ENCODE measurements around the gene TCF23. TPM values are rescaled to one million over a fixed set of nuclear protein-coding genes. Genes with fewer than 3 reads are reported as not detected.

Gene TCF23
- total and polyA plus RNA-seq, 2 of the 4 experiments (the other 2 are of a cell fraction) = not detected

DNA sequence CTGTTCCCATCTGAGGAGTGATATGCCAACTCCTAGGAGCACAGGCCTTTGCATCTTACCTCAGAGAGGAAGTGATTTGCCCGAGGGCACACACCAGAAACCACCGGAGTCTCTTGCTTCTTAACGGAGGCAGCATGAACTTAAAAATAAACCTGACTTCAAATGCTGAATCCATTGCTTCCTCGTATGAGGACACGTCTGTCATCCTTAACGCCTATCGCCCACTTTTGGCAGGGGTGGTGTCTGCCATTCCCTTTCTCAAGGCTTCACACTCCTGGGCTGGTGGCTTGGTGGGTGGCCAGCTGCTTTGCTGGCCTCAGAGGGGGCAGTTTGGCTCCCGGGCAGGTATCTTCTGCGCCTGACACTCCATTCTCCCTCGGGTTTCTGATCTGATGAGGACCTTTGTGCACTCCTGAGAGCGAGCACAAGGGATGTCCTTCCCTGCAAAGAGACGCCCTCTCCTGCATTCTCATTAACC, 13.3 kb upstream of the TCF23 start:
- no peak overlapping the region for H3K4me2 ChIP-seq (ENCODE audit: low read depth, low read length)
- in situ Hi-C loops (cut with MboI; ENCODE audit: low sequenced_read_pairs) (no loop called here), intact Hi-C loops (cut with micrococcal nuclease) (loop anchor here (2.0 kb wide), 1 partner anchor 55 kb away; no protein-coding TSS in a partner anchor), dilution Hi-C loops (cut with HindIII; ENCODE audit: low sequenced_read_pairs, unreplicated experiment) (no loop called here)
- BruUV-seq (replicated peaks) = no TSS peak
- ChIA-PET CTCF (no interaction called here), POLR2A (ENCODE audit: unreplicated experiment) (no interaction called here)
- no peak overlapping the region for H2BK15ac ChIP-seq (ENCODE audit: low read depth, low read length)
- DNase-seq = no peak
- peak overlapping the region; percentile 97 for H2AK9ac ChIP-seq (replicated peaks; ENCODE audit: low read depth, low read length, poor library complexity)
- H2BK120ac ChIP-seq (ENCODE audit: low read depth, low read length) = no peak overlapping the region
- no peak overlapping the region for H3K27ac ChIP-seq (ENCODE audit: insufficient read depth, low read length)
- WGBS, 2 experiments (ENCODE audit: extremely low coverage in 2 of 2, insufficient read length in 1 of 2) = 91% methylated on average over 4 of the region's 12 CpGs; no CpG with 5 or more reads in 1 of the 2 experiments
- H3K4ac ChIP-seq (ENCODE audit: low read depth, low read length) = no peak overlapping the region
- no peak overlapping the region for H3K4me3 ChIP-seq (ENCODE audit: insufficient read depth, low read depth, low read length)
- no peak overlapping the region for H3K14ac ChIP-seq (replicated peaks; ENCODE audit: low read depth, low read length)
- H3K56ac ChIP-seq (ENCODE audit: extremely low read depth, insufficient read depth, low read length) = no peak overlapping the region
- peak overlapping the region; percentile 100 for H2AFZ ChIP-seq (replicated peaks; ENCODE audit: low read length, poor library complexity)
- peaks cover 14% of the 10 kb centered on the region for H3K9me1 ChIP-seq (ENCODE audit: insufficient read depth, low read length)
- peak overlapping the region; percentile 73 to 93; a peak in 3 of 4 replicates for H4K8ac ChIP-seq (ENCODE audit: low read depth in 2 of 2, low read length in 2 of 2)
- H3K4me1 ChIP-seq (ENCODE audit: control insufficient read depth, insufficient read depth, low read length) = peaks cover 9% of the 10 kb centered on the region
- no peak overlapping the region for H2BK5ac ChIP-seq (ENCODE audit: low read depth, low read length, poor library complexity, severe bottlenecking)
- peaks cover 12% of the 10 kb centered on the region for H4K20me1 ChIP-seq (ENCODE audit: insufficient read depth, low read length)
- TF ChIP-seq POLR2A (IDR thresholded peaks at IDR 0.05; ENCODE audit: low read depth, low read length) = no peak
- TF ChIP-seq FOS (IDR thresholded peaks at IDR 0.05; ENCODE audit: low read depth, low read length) = no peak
- no peak for TF ChIP-seq RCOR1 (IDR thresholded peaks at IDR 0.05; ENCODE audit: insufficient replicate concordance, low read length)
- no peak for TF ChIP-seq MAFK (IDR thresholded peaks at IDR 0.05; ENCODE audit: low read depth, low read length)
- TF ChIP-seq CEBPB (IDR thresholded peaks at IDR 0.05; ENCODE audit: low read depth, low read length) = no peak
- TF ChIP-seq MAZ (IDR thresholded peaks at IDR 0.05; ENCODE audit: borderline replicate concordance, low read depth, low read length) = no peak
- TF ChIP-seq RFX5 (IDR thresholded peaks at IDR 0.05; ENCODE audit: low read depth, low read length) = no peak
- no peaks in the 10 kb centered on the region for H3K9me3 ChIP-seq (ENCODE audit: control insufficient read depth, insufficient read depth, low read length)
- H2BK20ac ChIP-seq (ENCODE audit: low read depth, low read length) = no peak overlapping the region
- peak overlapping the region; percentile 68; the same call in 1 of the 2 replicates for H2AK5ac ChIP-seq (ENCODE audit: low read depth, low read length)
- H3K36me3 ChIP-seq (ENCODE audit: control insufficient read depth, insufficient read depth, low read length) = peaks cover 23% of the 10 kb centered on the region
- no peak overlapping the region for H3K9ac ChIP-seq (ENCODE audit: low read depth, low read length)
- no peak overlapping the region for H3K18ac ChIP-seq (ENCODE audit: low read depth, low read length)
- H4K91ac ChIP-seq (ENCODE audit: insufficient read depth, low read depth, low read length) = no peak overlapping the region
- peaks cover 15% of the 10 kb centered on the region; the same call in 1 of the 2 replicates for H3K27me3 ChIP-seq (ENCODE audit: control insufficient read depth, insufficient read depth, low read length)
- no peak for ATAC-seq (ENCODE audit: low read depth)
- H4K5ac ChIP-seq (ENCODE audit: low read depth, low read length) = no peak overlapping the region; the same call in 1 of the 2 replicates
- H3K23ac ChIP-seq (ENCODE audit: low read depth, low read length) = no peak overlapping the region
- peaks cover 14 to 27% of the 10 kb centered on the region in 2 experiments for H3K79me1 ChIP-seq (ENCODE audit: low read depth in 1 of 2, low read length in 2 of 2)
